Gastrocnemius medialis (tissue), 4 donors: ENCODE results near the gene SF3A1. TPM values are rescaled to one million over a fixed set of nuclear protein-coding genes. Genes with fewer than 3 reads are reported as not detected.

ENCODE experiments used
- ATAC-seq, 2 donors: fragments of 150-250 bp; one replicate each; pipeline ENCODE4 v1.9.1; 2016
- DNase-seq, 2 donors: peaks; one replicate each; pipeline ENCODE4 v3.0.0-alpha.2; 2019
- H3K27ac ChIP-seq, 4 donors: fragments of 200-600 bp; sonication (generic); 1 replicate in 1 of 4; 2 replicates in 3 of 4; pipeline ENCODE4 v1.5.1; 2016 to 2018; ENCODE audit warnings: mild to moderate bottlenecking in 2 of 4, moderate library complexity in 1 of 4
- H3K27me3 ChIP-seq, 3 donors: fragments of 200-600 bp; sonication (generic) in 2 of 3; 1 replicate in 1 of 3; 2 replicates in 2 of 3; pipeline versions ENCODE4 v1.5.1 to v1.6.0; 2016 to 2019; ENCODE audit warnings: mild to moderate bottlenecking in 1 of 3, moderate library complexity in 1 of 3
- H3K36me3 ChIP-seq, 2 donors: fragments of 200-600 bp; sonication (generic) in 1 of 2; one replicate each; pipeline ENCODE4 v1.5.1; 2017 to 2018
- H3K4me1 ChIP-seq, 2 donors: fragments of 200-600 bp; sonication (generic) in 1 of 2; one replicate each; pipeline ENCODE4 v1.5.1; 2016 to 2017; ENCODE audit warnings: mild to moderate bottlenecking in 2 of 2
- H3K4me3 ChIP-seq, 4 donors: fragments of 200-600 bp; sonication (generic) in 3 of 4; 1 replicate in 1 of 4; 2 replicates in 3 of 4; pipeline ENCODE4 v1.5.1; 2016 to 2019; ENCODE audit warnings: mild to moderate bottlenecking in 2 of 4
- H3K9me3 ChIP-seq, 3 donors: fragments of 200-600 bp; sonication (generic) in 2 of 3; 1 replicate in 1 of 3; 2 replicates in 2 of 3; pipeline ENCODE4 v1.5.1; 2016 to 2019
- POLR2A ChIP-seq, 2 donors: fragments of 450-650 bp; IDR thresholded peaks; one replicate each; pipeline ENCODE4 v1.6.1; 2017; ENCODE audit warnings: antibody characterized with exemption in 2 of 2, mild to moderate bottlenecking in 2 of 2, moderate library complexity in 2 of 2
- in situ Hi-C, 4 donors: fragments of 200-750 bp; cut with MboI; loops; one replicate each; pipeline versions ENCODE4 v1.15.0 to v1.8.0; 2017; ENCODE audit warnings: low sequenced_read_pairs in 4 of 4
- intact Hi-C: fragments of 100-400 bp; cut with DNase I; formaldehyde crosslinking; loops from one replicate; pipeline ENCODE4 v1.15.1; 2023; ENCODE audit warnings: low total_unique reads
- total RNA-seq, 4 donors: library from RNA; depleted of rRNA; stranded (reverse); fragments of >200 nt; gene quantifications; one replicate each; pipeline versions ENCODE4 v1.1.0 to v1.2.3, GENCODE V29; 2016
- TF ChIP-seq, protein P1 (sequence below), 5 experiments: fragments of 450-650 bp in 3 of 5; fragments of 200-600 bp in 2 of 5; sonication (generic) in 2 of 5; IDR thresholded peaks in 4 of 5; conservative IDR thresholded peaks in 1 of 5; 1 replicate in 4 of 5; 2 replicates in 1 of 5; pipeline ENCODE4 v1.5.1; 2016 to 2019; ENCODE audit warnings: antibody characterized with exemption in 5 of 5, mild to moderate bottlenecking in 3 of 5, moderate library complexity in 3 of 5

The SF3A1 gene
- total RNA-seq, 4 donors from 2014 or later, result 36.0 to 145 (median 94.5) TPM

DNA sequence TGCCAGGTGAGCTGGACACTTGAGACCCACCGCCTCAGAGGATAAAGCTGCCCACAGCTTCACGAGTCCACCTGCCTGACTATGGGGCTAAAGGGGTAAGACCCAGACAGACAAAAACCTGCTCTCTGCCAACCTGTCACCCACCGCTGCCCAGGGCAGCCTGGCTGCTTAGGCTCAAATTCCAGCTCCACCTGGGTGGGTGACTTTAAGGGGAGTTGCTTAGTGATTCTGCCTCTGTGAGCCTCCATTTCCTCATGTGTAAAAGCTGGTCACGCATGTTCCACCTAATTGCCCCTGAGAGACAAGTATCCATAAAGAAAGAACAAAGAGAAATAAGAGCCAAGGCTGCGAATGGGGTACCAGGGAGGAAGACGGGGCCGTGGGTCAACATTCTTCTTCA is 63.7 kb downstream of the SF3A1 start:
- no peak for TF ChIP-seq POLR2A (IDR thresholded peaks at IDR 0.05)
- TF ChIP-seq, protein P1, sequence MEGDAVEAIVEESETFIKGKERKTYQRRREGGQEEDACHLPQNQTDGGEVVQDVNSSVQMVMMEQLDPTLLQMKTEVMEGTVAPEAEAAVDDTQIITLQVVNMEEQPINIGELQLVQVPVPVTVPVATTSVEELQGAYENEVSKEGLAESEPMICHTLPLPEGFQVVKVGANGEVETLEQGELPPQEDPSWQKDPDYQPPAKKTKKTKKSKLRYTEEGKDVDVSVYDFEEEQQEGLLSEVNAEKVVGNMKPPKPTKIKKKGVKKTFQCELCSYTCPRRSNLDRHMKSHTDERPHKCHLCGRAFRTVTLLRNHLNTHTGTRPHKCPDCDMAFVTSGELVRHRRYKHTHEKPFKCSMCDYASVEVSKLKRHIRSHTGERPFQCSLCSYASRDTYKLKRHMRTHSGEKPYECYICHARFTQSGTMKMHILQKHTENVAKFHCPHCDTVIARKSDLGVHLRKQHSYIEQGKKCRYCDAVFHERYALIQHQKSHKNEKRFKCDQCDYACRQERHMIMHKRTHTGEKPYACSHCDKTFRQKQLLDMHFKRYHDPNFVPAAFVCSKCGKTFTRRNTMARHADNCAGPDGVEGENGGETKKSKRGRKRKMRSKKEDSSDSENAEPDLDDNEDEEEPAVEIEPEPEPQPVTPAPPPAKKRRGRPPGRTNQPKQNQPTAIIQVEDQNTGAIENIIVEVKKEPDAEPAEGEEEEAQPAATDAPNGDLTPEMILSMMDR (IDR thresholded peaks at IDR 0.05 in 4 of 5, conservative IDR thresholded peaks at IDR 0.05 in 1 of 5), result no peak
- Histone ChIP-seq H3K27ac (peak overlapping the region in 3 of 4 donors; percentile 84 to 89 (median 85)), H3K9me3 (no peaks in the 10 kb centered on the region), H3K4me3 (no peak overlapping the region), H3K4me1 (peaks cover 22% of the 10 kb centered on the region in 2 donors), H3K36me3 (peaks cover 0 to 19% of the 10 kb centered on the region in 2 donors), H3K27me3 (no peaks in the 10 kb centered on the region)
- ATAC-seq (no peak), DNase-seq (no peak)
- in situ Hi-C loops (loop anchor here in 1 of 4 donors (10.0 kb wide), 1 partner anchor 72 kb away; no protein-coding TSS in a partner anchor), intact Hi-C loops (no loop called here)

- Histone ChIP-seq H3K27ac (peak overlapping the region; percentile 84 to 90 (median 87)), H3K9me3 (no peaks in the 10 kb centered on the region), H3K36me3 (peaks cover 0 to 16% of the 10 kb centered on the region in 2 donors), H3K27me3 (no peaks in the 10 kb centered on the region), H3K4me1 (peaks cover 22 to 26% of the 10 kb centered on the region in 2 donors), H3K4me3 (no peak overlapping the region)
- intact Hi-C loops (no loop called here), in situ Hi-C loops (loop anchor here in 1 of 4 donors (10.0 kb wide), 1 partner anchor 72 kb away; no protein-coding TSS in a partner anchor)
- DNase-seq (no peak), ATAC-seq (no peak)
- TF ChIP-seq POLR2A (IDR thresholded peaks at IDR 0.05), result no peak
- TF ChIP-seq, protein P1 (IDR thresholded peaks at IDR 0.05 in 4 of 5, conservative IDR thresholded peaks at IDR 0.05 in 1 of 5), result no peak
Observed at GRCh38 chr22:30292069-30292970, 64.4 kb downstream of the SF3A1 start.

GRCh38 chr22:30291058-30291892 is 65.4 kb downstream of the SF3A1 start:
- TF ChIP-seq, protein P1 (IDR thresholded peaks at IDR 0.05 in 4 of 5, conservative IDR thresholded peaks at IDR 0.05 in 1 of 5), result no peak
- peak; percentile 35 to 69 for TF ChIP-seq POLR2A (IDR thresholded peaks at IDR 0.05)
- ATAC-seq (peak; percentile 20 to 28), DNase-seq (peak; percentile 70 to 76)
- H3K4me3 ChIP-seq, result no peak overlapping the region
- peaks cover 22 to 26% of the 10 kb centered on the region in 2 donors for H3K4me1 ChIP-seq
- H3K36me3 ChIP-seq, result peaks cover 0 to 15% of the 10 kb centered on the region in 2 donors
- no peaks in the 10 kb centered on the region for H3K9me3 ChIP-seq
- intact Hi-C loops (loop anchor here (2.0 kb wide), 1 partner anchor 14 kb away; no protein-coding TSS in a partner anchor), in situ Hi-C loops (loop anchor here in 1 of 4 donors (10.0 kb wide), 1 partner anchor 74 kb away; no protein-coding TSS in a partner anchor)
- peak overlapping the region; percentile 84 to 90 (median 87) for H3K27ac ChIP-seq
- H3K27me3 ChIP-seq, result no peaks in the 10 kb centered on the region

DNA sequence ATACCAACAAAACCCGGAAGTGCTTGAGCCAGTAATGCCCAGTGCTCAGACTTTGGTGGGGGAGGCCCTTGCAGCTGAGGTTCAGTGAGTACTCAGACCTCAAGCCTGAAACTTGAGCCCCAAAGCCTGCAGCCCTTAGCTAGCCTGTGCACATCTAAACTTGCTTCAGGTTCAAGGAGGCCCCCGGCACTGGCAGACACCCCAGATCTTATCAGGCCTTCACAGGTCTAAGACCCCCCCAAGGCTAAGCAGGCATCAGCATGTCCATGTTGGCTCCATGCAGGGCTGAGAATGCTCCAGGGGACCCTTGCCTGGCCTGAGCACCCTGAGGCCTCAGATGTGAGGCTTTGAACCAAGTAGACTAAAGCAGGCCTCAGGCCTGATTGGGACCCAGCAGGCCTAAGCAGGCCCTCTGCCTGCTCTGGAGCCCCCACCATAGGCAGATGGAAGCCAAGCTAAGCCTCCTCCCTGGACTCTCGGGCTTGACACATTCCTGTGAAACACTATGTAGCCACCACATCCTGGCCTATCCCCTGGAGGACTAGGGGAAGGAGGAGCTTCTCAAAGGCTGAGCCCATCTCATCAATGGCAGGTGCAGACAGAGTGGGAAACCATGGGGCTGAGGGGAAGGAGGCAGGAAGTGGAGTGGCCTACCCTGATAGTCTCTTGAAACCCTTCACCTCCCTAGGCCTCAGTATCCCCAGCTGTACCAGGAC is 66.2 kb downstream of the SF3A1 start:
- in situ Hi-C loops (loop anchor here in 1 of 4 donors (10.0 kb wide), 1 partner anchor 74 kb away; no protein-coding TSS in a partner anchor), intact Hi-C loops (loop anchor here (2.0 kb wide), 1 partner anchor 14 kb away; no protein-coding TSS in a partner anchor)
- Histone ChIP-seq H3K36me3 (peaks cover 0 to 15% of the 10 kb centered on the region in 2 donors), H3K27ac (peak overlapping the region; percentile 84 to 90 (median 87)), H3K9me3 (no peaks in the 10 kb centered on the region), H3K4me3 (peak overlapping the region; percentile 9 to 94 (median 80)), H3K4me1 (peaks cover 22 to 26% of the 10 kb centered on the region in 2 donors), H3K27me3 (no peaks in the 10 kb centered on the region)
- ATAC-seq (peak; percentile 15 to 32), DNase-seq (no peak)
- TF ChIP-seq POLR2A (IDR thresholded peaks at IDR 0.05), result no peak
- TF ChIP-seq, protein P1 (IDR thresholded peaks at IDR 0.05 in 4 of 5, conservative IDR thresholded peaks at IDR 0.05 in 1 of 5), result no peak
